ENCODE measurements around the gene SP9.

The SP9 gene

GRCh38 chr2:174333372-174334277 lies 1.1 kb upstream of the SP9 start:
- no peak for DNase-seq (ENCODE audit: low read depth)

- no peak for DNase-seq (ENCODE audit: low read depth)
These were observed 457 bp upstream of the SP9 start for GRCh38 chr2:174334278-174334715.

- DNase-seq (ENCODE audit: low read depth): no peak
These were observed 667 bp downstream of the SP9 start for GRCh38 chr2:174335254-174335987.

GRCh38 chr2:174335988-174336500 lies 1.3 kb downstream of the SP9 start:
- no peak for DNase-seq (ENCODE audit: low read depth)

- DNase-seq (ENCODE audit: low read depth): no peak
These were observed 2.0 kb downstream of the SP9 start for GRCh38 chr2:174336501-174337336.

- no peak for DNase-seq (ENCODE audit: low read depth)
These were observed 2.8 kb downstream of the SP9 start for GRCh38 chr2:174337337-174338146.

- DNase-seq (ENCODE audit: low read depth): no peak
These were observed 3.4 kb downstream of the SP9 start for GRCh38 chr2:174338147-174338605.

- no peak for DNase-seq (ENCODE audit: low read depth)
These were observed 4.2 kb downstream of the SP9 start for GRCh38 chr2:174338671-174339560.

GRCh38 chr2:174339561-174340399 lies 5.0 kb downstream of the SP9 start:
- no peak for DNase-seq (ENCODE audit: low read depth)

- DNase-seq (ENCODE audit: low read depth): no peak
These were observed 5.9 kb downstream of the SP9 start for GRCh38 chr2:174340400-174341292.

GRCh38 chr2:174341293-174341994 lies 6.7 kb downstream of the SP9 start:
- DNase-seq (ENCODE audit: low read depth): peak; percentile 68

- DNase-seq (ENCODE audit: low read depth): no peak
These were observed 7.4 kb downstream of the SP9 start for GRCh38 chr2:174341995-174342685.

GRCh38 chr2:174342686-174343342 lies 8.1 kb downstream of the SP9 start:
- DNase-seq (ENCODE audit: low read depth): no peak

- DNase-seq (ENCODE audit: low read depth): no peak
These were observed 8.5 kb downstream of the SP9 start for GRCh38 chr2:174343343-174343622.

GRCh38 chr2:174343623-174344455 lies 9.1 kb downstream of the SP9 start:
- DNase-seq (ENCODE audit: low read depth): no peak
